Measurements from ENCODE around the gene MTFMT. TPM values are rescaled to one million over a fixed set of nuclear protein-coding genes. Genes with fewer than 3 reads are reported as not detected.

The MTFMT gene
- total and polyA plus RNA-seq, 2 donors, result 13.1 to 22.4 TPM

DNA sequence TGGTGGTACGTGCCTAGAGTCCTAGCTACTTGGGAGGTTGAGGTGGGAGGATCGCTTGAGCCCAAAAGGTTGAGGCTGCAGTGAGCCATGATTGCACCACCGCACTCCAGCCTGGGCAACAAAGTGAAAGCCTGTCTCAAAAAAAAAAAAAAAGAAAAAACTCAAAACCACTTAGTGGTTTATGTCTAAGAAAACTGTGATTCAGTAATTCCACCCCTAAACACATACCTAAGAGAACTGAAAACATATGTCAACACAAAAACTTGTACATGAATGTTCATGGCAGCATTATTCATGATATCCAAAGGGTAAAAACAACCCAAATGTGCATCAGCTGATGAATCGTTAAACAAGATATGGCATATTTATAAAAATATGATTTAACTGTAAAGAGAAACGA is 54.0 kb downstream of the MTFMT start:
- Histone ChIP-seq H3K27ac (ENCODE audit: low read depth) (no peak overlapping the region), H3K4me1 (ENCODE audit: insufficient read depth) (no peaks in the 10 kb centered on the region), H3K36me3 (ENCODE audit: insufficient read depth) (peaks cover 2% of the 10 kb centered on the region), H3K4me3 (ENCODE audit: low read depth, low read length) (no peak overlapping the region)
- DNase-seq (ENCODE audit: extremely low spot score), result no peak
- 88% methylated on average over 5 of the region's 5 CpGs for WGBS

DNA sequence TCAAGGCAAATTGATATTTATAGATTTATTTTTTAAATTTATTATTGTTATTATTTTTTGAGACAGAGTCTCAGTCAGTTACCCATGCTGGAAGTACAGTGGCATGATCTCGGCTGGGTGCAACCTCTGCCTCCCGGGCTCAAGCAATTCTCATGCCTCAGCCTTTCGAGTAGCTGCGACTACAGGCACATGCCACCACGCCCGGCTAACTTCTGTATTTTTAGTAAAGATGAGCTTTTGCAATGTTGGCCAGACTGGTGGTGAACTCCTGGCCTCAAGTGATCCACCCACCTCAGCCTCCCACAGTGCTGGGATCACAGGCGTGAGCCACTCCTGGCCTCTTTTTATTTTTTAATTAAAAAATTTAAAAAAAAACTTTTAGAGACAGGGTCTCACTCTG is 58.7 kb downstream of the MTFMT start:
- Histone ChIP-seq H3K4me1 (ENCODE audit: insufficient read depth) (no peaks in the 10 kb centered on the region), H3K36me3 (ENCODE audit: insufficient read depth) (peaks cover 10% of the 10 kb centered on the region), H3K4me3 (ENCODE audit: low read depth, low read length) (no peak overlapping the region), H3K27ac (ENCODE audit: low read depth) (no peak overlapping the region)
- WGBS, result 93% methylated on average over 7 of the region's 7 CpGs
- no peak for DNase-seq (ENCODE audit: extremely low spot score)

DNA sequence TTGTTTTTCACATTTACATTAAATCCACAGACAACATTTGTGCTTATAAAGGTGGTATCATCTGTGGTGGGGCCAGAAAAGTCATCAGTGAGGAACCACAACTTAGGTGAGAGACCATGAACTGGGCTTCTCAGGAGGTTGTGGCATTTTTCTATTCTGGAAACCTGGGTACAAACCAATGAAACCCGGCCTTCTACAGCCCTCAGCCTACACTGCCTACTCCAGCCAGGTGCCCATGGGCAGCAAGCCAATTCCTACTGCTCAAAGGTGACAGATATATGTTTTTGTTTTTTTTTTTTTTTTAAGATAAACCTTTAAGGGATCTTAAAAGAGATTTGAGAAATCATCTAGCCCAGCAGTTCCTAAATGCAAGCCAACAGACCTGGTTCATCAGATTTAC is 60.0 kb downstream of the MTFMT start:
- WGBS, result 96% methylated on average over 1 of the region's 1 CpG
- Histone ChIP-seq H3K36me3 (ENCODE audit: insufficient read depth) (peaks cover 10% of the 10 kb centered on the region), H3K4me1 (ENCODE audit: insufficient read depth) (no peaks in the 10 kb centered on the region), H3K4me3 (ENCODE audit: low read depth, low read length) (no peak overlapping the region), H3K27ac (ENCODE audit: low read depth) (no peak overlapping the region)
- no peak for DNase-seq (ENCODE audit: extremely low spot score)

DNA sequence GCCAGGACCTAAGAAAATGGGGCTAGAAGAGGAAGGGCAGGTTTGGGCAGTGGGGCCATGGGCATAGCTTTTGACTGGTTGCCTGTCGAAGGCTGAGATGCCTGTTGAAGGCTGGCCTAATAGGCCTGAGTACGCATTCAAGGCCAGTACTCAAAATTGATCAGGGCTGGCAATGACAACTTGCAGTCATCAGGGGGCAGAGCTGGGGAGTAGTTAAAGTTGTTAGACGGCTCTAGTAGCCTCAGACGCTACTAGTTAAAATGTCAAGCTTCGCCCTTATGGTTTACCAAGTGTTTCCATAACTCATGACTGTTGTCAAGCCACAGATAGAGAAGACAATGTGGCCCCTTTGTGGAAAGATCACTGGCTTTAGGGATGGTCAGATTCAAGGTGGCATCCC is 68.4 kb downstream of the MTFMT start:
- no peak for DNase-seq (ENCODE audit: extremely low spot score)
- 90% methylated on average over 5 of the region's 5 CpGs for WGBS
- Histone ChIP-seq H3K4me1 (ENCODE audit: insufficient read depth) (no peaks in the 10 kb centered on the region), H3K4me3 (ENCODE audit: low read depth, low read length) (no peak overlapping the region), H3K27ac (ENCODE audit: low read depth) (no peak overlapping the region), H3K36me3 (ENCODE audit: insufficient read depth) (peaks cover 5% of the 10 kb centered on the region)

DNA sequence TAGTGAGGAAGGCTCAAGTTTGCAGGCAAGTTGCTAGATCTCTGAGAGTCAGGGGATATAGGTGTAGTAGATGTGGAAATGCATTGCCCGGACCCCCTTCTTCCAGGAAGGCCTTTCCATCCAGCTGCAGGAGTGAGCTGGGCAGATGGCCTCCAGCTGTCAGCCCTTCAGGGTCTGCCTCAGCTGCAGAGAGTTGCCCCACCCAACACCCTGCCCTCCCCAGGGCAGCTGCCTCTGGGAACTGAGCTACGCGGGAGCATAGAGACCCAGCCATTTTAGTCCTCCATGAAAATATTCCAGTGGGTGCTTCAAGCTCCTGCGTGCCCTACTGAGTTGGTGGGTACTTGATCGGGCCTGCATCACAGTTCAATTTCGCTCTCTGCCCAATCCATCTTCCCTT is 69.3 kb downstream of the MTFMT start:
- WGBS, result 93% methylated on average over 6 of the region's 6 CpGs
- H3K4me1 ChIP-seq (ENCODE audit: insufficient read depth), result no peaks in the 10 kb centered on the region
- no peak overlapping the region for H3K4me3 ChIP-seq (ENCODE audit: low read depth, low read length)
- DNase-seq (ENCODE audit: extremely low spot score), result no peak
- peaks cover 7% of the 10 kb centered on the region for H3K36me3 ChIP-seq (ENCODE audit: insufficient read depth)
- no peak overlapping the region for H3K27ac ChIP-seq (ENCODE audit: low read depth)

DNA sequence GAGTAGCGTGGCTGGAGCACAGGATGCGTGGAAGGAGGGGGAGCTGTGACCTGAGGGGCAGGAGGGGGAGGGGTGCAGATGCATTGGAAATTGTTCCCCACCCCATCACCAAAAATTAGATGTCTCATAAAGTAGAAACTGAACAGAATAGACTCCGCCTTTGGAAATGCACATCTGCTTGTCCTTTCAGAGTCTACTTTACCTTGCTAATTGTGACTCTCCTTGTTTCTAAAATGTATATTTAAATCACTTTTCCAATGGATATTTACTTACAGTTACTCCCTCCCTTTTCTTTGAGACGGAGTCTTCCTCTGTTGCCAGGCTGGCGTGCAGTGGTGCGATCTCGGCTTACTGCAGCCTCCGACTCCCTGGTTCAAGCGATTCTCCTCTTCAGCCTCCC is 70.3 kb downstream of the MTFMT start:
- Histone ChIP-seq H3K4me3 (ENCODE audit: low read depth, low read length) (no peak overlapping the region), H3K36me3 (ENCODE audit: insufficient read depth) (peaks cover 7% of the 10 kb centered on the region), H3K4me1 (ENCODE audit: insufficient read depth) (no peaks in the 10 kb centered on the region), H3K27ac (ENCODE audit: low read depth) (no peak overlapping the region)
- no peak for DNase-seq (ENCODE audit: extremely low spot score)
- WGBS, result 96% methylated on average over 9 of the region's 9 CpGs

DNA sequence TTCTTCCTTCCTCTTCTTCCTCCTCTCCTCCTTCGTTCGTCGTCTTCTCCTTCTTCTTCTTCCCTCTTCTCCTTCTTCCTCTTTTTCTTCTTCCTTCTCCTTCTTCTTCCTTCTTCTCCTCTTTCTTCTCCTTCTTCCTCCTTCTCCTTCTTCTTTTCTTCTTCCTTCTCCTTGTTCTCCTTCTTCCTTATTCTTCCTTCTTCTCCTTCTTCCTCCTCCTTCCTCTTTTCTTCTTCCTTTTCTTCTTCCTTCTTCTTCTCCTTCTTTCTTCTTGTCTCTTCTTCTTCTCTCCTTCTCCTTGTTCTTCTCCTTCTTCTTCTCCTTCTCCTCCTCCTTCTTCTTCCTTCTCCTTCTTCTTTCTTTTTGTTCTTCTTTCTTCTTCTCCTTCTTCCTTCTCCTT is 75.0 kb downstream of the MTFMT start:
- DNase-seq (ENCODE audit: extremely low spot score), result no peak
- Histone ChIP-seq H3K36me3 (ENCODE audit: insufficient read depth) (peaks cover 5% of the 10 kb centered on the region), H3K27ac (ENCODE audit: low read depth) (no peak overlapping the region), H3K4me1 (ENCODE audit: insufficient read depth) (no peaks in the 10 kb centered on the region), H3K4me3 (ENCODE audit: low read depth, low read length) (no peak overlapping the region)
- 58% methylated on average over 3 of the region's 3 CpGs for WGBS

DNA sequence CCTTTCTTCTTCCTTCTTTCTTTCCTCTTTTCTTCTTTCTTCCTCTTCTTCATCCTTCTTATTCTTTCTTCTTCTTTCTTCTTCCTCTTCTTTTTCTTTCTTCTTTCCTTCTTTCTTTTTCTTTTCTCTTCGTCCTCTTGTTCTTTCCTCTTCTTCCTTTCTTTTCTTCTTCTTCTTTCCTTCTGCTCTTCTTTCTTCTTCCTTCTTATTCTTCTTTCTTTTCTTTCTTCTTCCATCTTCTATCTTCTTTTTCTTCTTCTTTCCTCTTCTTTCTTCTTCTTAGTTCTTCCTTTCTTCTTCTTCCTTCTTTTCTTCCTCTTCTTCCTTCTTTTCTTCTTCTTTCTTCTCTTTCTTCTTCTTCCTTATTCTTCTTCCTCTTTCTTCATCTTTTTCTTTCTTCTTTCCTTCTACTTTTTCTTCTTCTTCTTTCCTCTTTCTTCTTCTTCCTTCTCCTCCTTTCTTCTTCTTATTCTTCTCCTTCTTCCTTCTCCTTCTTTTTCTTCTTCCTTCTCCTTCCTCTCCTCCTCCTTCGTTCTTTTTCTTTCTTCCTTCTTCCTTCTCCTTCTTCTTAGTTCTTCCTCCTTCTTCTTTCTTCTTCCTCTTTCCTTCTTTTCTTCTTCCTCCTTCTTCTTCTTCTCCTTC is 77.5 kb downstream of the MTFMT start:
- peaks cover 2% of the 10 kb centered on the region for H3K36me3 ChIP-seq (ENCODE audit: insufficient read depth)
- DNase-seq (ENCODE audit: extremely low spot score), result no peak
- no peak overlapping the region for H3K4me3 ChIP-seq (ENCODE audit: low read depth, low read length)
- no peak overlapping the region for H3K27ac ChIP-seq (ENCODE audit: low read depth)
- H3K4me1 ChIP-seq (ENCODE audit: insufficient read depth), result peaks cover 1% of the 10 kb centered on the region
- 95% methylated on average over 2 of the region's 2 CpGs for WGBS

Other genes starting within 250 kb of the MTFMT start
- gene PIF1, start 204.0 kb downstream of the MTFMT start, total RNA-seq, result 4.1 TPM
- gene PIF1, start 204.0 kb downstream of the MTFMT start, polyA plus RNA-seq, result 3.1 TPM
- gene PLEKHO2, start 187.7 kb downstream of the MTFMT start, total RNA-seq, result 25.6 TPM
- gene PLEKHO2, start 187.7 kb downstream of the MTFMT start, polyA plus RNA-seq, result 40.2 TPM
- 12.4 TPM for gene ANKDD1A, start 117.7 kb downstream of the MTFMT start, total RNA-seq
- gene ANKDD1A, start 117.7 kb downstream of the MTFMT start, polyA plus RNA-seq, result 7.5 TPM
- 56.2 TPM for gene SPG21, start 39.7 kb downstream of the MTFMT start, total RNA-seq
- 87.6 TPM for gene SPG21, start 39.7 kb downstream of the MTFMT start, polyA plus RNA-seq
- gene SLC51B, start 15.7 kb upstream of the MTFMT start, total RNA-seq, result not detected
- 0.44 TPM for gene SLC51B, start 15.7 kb upstream of the MTFMT start, polyA plus RNA-seq
- 54.6 TPM for gene RASL12, start 38.4 kb upstream of the MTFMT start, total RNA-seq
- 85.0 TPM for gene RASL12, start 38.4 kb upstream of the MTFMT start, polyA plus RNA-seq
- 0.32 TPM for gene KBTBD13, start 47.1 kb upstream of the MTFMT start, total RNA-seq
- 0.19 TPM for gene KBTBD13, start 47.1 kb upstream of the MTFMT start, polyA plus RNA-seq
- gene UBAP1L, start 85.6 kb upstream of the MTFMT start, total RNA-seq, result 3.9 TPM
- gene UBAP1L, start 85.6 kb upstream of the MTFMT start, polyA plus RNA-seq, result 1.9 TPM
- 18.3 TPM for gene PDCD7, start 104.2 kb upstream of the MTFMT start, total RNA-seq
- gene PDCD7, start 104.2 kb upstream of the MTFMT start, polyA plus RNA-seq, result 27.3 TPM
- gene CLPX, start 155.7 kb upstream of the MTFMT start, total RNA-seq, result 73.6 TPM
- 24.9 TPM for gene CLPX, start 155.7 kb upstream of the MTFMT start, polyA plus RNA-seq
- gene CILP, start 181.8 kb upstream of the MTFMT start, total RNA-seq, result 49.3 TPM
- 72.2 TPM for gene CILP, start 181.8 kb upstream of the MTFMT start, polyA plus RNA-seq

Measured in urinary bladder (tissue), 4 donors.